HepG2 (cell line): Measurements from ENCODE around the gene ZG16. TPM values are rescaled to one million over a fixed set of nuclear protein-coding genes. Genes with fewer than 3 reads are reported as not detected.

Experiments
- CCDC6 ChIP-seq: sonication (generic); formaldehyde crosslinking; IDR thresholded peaks from 2 replicates; pipeline ENCODE4 v1.8.1; 2022; ENCODE audit warnings: mild to moderate bottlenecking, missing genetic modification reagents, moderate library complexity
- DNMT1 ChIP-seq: sonication (generic); formaldehyde crosslinking; IDR thresholded peaks from 2 replicates; pipeline ENCODE4 v1.5.1; 2020; ENCODE audit warnings: mild to moderate bottlenecking, missing genetic modification reagents
- ESRRA ChIP-seq: sonication (generic); formaldehyde crosslinking; IDR thresholded peaks from 2 replicates; pipeline ENCODE4 v1.5.1; 2020; ENCODE audit warnings: mild to moderate bottlenecking, low read depth, missing genetic modification reagents
- FOXM1 ChIP-seq: sonication (generic); formaldehyde crosslinking; IDR thresholded peaks from 2 replicates; pipeline ENCODE4 v1.5.0; 2020; ENCODE audit warnings: missing genetic modification reagents
- GABPA ChIP-seq, 2 experiments: IDR thresholded peaks; 2 replicates each; pipeline ENCODE4 v1.6.1; 2011 to 2016; ENCODE audit warnings: low read depth in 2 of 2, low read length in 1 of 2, missing biosample characterization in 1 of 2, missing genetic modification characterization in 1 of 2
- HNRNPK ChIP-seq: fragments of 200-400 bp; formaldehyde crosslinking; IDR thresholded peaks from 2 replicates; pipeline ENCODE4 v1.6.1; 2018; ENCODE audit warnings: low read length, low read depth, moderate library complexity, mild to moderate bottlenecking; ENCODE audit not compliant: poor library complexity, severe bottlenecking
- KMT2A ChIP-seq: sonication (generic); formaldehyde crosslinking; IDR thresholded peaks from 2 replicates; pipeline ENCODE4 v1.4.0; 2020; ENCODE audit warnings: missing genetic modification reagents
- MXI1 ChIP-seq: IDR thresholded peaks from 3 replicates; pipeline ENCODE4 v1.6.1; 2012; ENCODE audit warnings: low read depth, low read length, inconsistent platforms, borderline replicate concordance
- PITX1 ChIP-seq: sonication (generic); formaldehyde crosslinking; IDR thresholded peaks from 2 replicates; pipeline ENCODE4 v1.5.1; 2020; ENCODE audit warnings: mild to moderate bottlenecking, missing genetic modification reagents
- PLSCR1 ChIP-seq: sonication (generic); formaldehyde crosslinking; IDR thresholded peaks from 2 replicates; pipeline ENCODE4 v1.5.0; 2020; ENCODE audit warnings: missing genetic modification reagents, mild to moderate bottlenecking, borderline replicate concordance
- REL ChIP-seq: sonication (generic); formaldehyde crosslinking; conservative IDR thresholded peaks from 2 replicates; pipeline ENCODE4 v1.8.0; 2022; ENCODE audit warnings: mild to moderate bottlenecking, missing genetic modification reagents, moderate library complexity
- ZBTB37 ChIP-seq: sonication (generic); formaldehyde crosslinking; IDR thresholded peaks from 2 replicates; pipeline ENCODE4 v1.4.0; 2020; ENCODE audit warnings: mild to moderate bottlenecking, missing genetic modification reagents
- ZMYM2 ChIP-seq: sonication (generic); formaldehyde crosslinking; IDR thresholded peaks from 2 replicates; pipeline ENCODE4 v1.8.0; 2022; ENCODE audit warnings: mild to moderate bottlenecking, missing genetic modification reagents
- ZNF337 ChIP-seq: sonication (generic); formaldehyde crosslinking; IDR thresholded peaks from 2 replicates; pipeline ENCODE4 v1.5.1; 2020; ENCODE audit warnings: missing genetic modification reagents, low read depth, mild to moderate bottlenecking, borderline replicate concordance
- ZNF460 ChIP-seq: sonication (generic); formaldehyde crosslinking; IDR thresholded peaks from 2 replicates; pipeline ENCODE4 v1.5.1; 2020; ENCODE audit warnings: missing genetic modification reagents, mild to moderate bottlenecking, borderline replicate concordance
- ZNF879 ChIP-seq: sonication (generic); formaldehyde crosslinking; IDR thresholded peaks from 2 replicates; pipeline ENCODE4 v1.8.1; 2023; ENCODE audit warnings: missing genetic modification reagents
- polyA plus RNA-seq, 8 experiments: library from polyadenylated mRNA; depleted of rRNA in 3 of 8; stranded (reverse) in 7 of 8; unstranded in 1 of 8; fragments of >200 nt; fragmentation: Illumina TruSeq in 4 of 8; extraction: Trizol in 4 of 8; gene quantifications; 2 replicates each; pipeline versions ENCODE4 v1.2.1 to v1.2.3, GENCODE V29; 2011 to 2016; ENCODE audit warnings: low read depth in 4 of 8, missing spikeins in 1 of 8, mixed read lengths in 1 of 8; ENCODE audit not compliant: insufficient read depth in 1 of 8
- total RNA-seq, 5 experiments: library from RNA; depleted of rRNA; stranded (reverse); fragments of >200 nt; fragmentation: Illumina TruSeq; extraction: Trizol; gene quantifications; 2 replicates each; pipeline ENCODE4 v1.2.3, GENCODE V29; 2016; ENCODE audit warnings: low read depth in 1 of 5
- TF ChIP-seq, protein P1 (sequence below): sonication (generic); formaldehyde crosslinking; IDR thresholded peaks from 2 replicates; pipeline ENCODE4 v1.4.0; 2020; ENCODE audit warnings: missing genetic modification reagents
- TF ChIP-seq, protein P2 (sequence below): sonication (generic); formaldehyde crosslinking; conservative IDR thresholded peaks from 2 replicates; pipeline ENCODE4 v1.8.0; 2022; ENCODE audit warnings: missing genetic modification reagents

The ZG16 gene
- total and polyA plus RNA-seq, 2 of the 13 experiments (the other 11 are each of a cell fraction or from before 2014, with no cell fraction given): 0.04 to 0.07 TPM

DNA sequence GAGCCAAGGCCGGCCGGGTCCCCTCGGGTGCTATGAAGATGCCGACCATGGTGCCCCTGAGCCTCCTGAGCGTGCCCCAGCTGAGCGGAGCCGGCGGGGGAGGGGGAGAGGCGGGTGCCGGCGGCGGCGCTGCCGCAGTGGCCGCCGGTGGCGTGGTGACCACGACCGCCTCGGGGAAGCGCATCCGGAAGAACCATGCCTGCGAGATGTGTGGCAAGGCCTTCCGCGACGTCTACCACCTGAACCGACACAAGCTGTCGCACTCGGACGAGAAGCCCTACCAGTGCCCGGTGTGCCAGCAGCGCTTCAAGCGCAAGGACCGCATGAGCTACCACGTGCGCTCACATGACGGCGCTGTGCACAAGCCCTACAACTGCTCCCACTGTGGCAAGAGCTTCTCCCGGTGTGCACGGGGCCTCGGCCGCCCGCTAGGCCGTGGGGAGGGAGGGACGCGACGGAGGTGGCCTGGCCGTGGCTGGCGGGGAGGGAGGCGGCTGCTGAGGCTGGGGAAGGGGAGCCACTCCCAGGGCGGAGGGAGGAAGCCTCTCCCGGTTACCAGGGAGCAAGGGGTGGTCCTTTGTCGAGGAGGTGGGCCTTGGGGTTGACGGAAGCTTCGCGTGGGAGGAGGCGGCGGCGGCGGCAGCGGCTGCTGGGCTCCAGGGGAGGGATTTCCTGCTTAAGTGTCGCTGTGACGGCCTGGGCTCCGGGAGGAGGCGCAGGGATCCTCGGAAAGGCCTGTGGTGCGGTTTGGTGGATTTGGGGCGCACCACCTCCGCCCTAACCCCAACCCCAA, 29.6 kb downstream of the ZG16 start (continued):
- TF ChIP-seq, protein P1, sequence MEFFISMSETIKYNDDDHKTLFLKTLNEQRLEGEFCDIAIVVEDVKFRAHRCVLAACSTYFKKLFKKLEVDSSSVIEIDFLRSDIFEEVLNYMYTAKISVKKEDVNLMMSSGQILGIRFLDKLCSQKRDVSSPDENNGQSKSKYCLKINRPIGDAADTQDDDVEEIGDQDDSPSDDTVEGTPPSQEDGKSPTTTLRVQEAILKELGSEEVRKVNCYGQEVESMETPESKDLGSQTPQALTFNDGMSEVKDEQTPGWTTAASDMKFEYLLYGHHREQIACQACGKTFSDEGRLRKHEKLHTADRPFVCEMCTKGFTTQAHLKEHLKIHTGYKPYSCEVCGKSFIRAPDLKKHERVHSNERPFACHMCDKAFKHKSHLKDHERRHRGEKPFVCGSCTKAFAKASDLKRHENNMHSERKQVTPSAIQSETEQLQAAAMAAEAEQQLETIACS (CRISPR knock-in tag): peak; percentile 84
- TF ChIP-seq MXI1: peak; percentile 88; the same call in 1 of the 3 replicates
- peak; percentile 90; the same call in 1 of the 2 replicates for TF ChIP-seq ZBTB37
- TF ChIP-seq PITX1: peak; percentile 92
- peak; percentile 87; the same call in 1 of the 2 replicates for TF ChIP-seq ZMYM2
- TF ChIP-seq, protein P2, sequence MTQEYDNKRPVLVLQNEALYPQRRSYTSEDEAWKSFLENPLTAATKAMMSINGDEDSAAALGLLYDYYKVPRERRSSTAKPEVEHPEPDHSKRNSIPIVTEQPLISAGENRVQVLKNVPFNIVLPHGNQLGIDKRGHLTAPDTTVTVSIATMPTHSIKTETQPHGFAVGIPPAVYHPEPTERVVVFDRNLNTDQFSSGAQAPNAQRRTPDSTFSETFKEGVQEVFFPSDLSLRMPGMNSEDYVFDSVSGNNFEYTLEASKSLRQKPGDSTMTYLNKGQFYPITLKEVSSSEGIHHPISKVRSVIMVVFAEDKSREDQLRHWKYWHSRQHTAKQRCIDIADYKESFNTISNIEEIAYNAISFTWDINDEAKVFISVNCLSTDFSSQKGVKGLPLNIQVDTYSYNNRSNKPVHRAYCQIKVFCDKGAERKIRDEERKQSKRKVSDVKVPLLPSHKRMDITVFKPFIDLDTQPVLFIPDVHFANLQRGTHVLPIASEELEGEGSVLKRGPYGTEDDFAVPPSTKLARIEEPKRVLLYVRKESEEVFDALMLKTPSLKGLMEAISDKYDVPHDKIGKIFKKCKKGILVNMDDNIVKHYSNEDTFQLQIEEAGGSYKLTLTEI (CRISPR knock-in tag): no peak; the same call in 1 of the 2 replicates
- TF ChIP-seq ZNF460: no peak
- TF ChIP-seq KMT2A: peak; percentile 90; the same call in 1 of the 2 replicates
- no peak for TF ChIP-seq GABPA (IDR thresholded peaks at IDR 0.05; ENCODE audit: low read depth, low read length)
- TF ChIP-seq GABPA (CRISPR knock-in tag; IDR thresholded peaks at IDR 0.05; ENCODE audit: low read depth): peak; percentile 65; the same call in 1 of the 2 replicates
- TF ChIP-seq ESRRA (CRISPR knock-in tag): peak; percentile 83
- no peak for TF ChIP-seq HNRNPK
- peak; percentile 99 for TF ChIP-seq CCDC6 (CRISPR knock-in tag)
- peak; percentile 85; the same call in 1 of the 2 replicates for TF ChIP-seq ZNF337 (CRISPR knock-in tag)
- TF ChIP-seq FOXM1 (CRISPR knock-in tag): peak; percentile 89
- peak; percentile 98 for TF ChIP-seq ZNF879 (CRISPR knock-in tag)
- TF ChIP-seq DNMT1 (CRISPR knock-in tag): peak; percentile 94
- no peak; the same call in 1 of the 2 replicates for TF ChIP-seq PLSCR1 (CRISPR knock-in tag)
- TF ChIP-seq REL: peak; percentile 97
